Measurements from ENCODE around the gene SIGLEC5.

GRCh38 chr19:51573331-51573730, 56.9 kb downstream of the SIGLEC5 start:
- TF ChIP-seq CTCF (IDR thresholded peaks at IDR 0.05 in 8 of 11, conservative IDR thresholded peaks at IDR 0.05 in 3 of 11) (no peak), POLR2A (IDR thresholded peaks at IDR 0.05) (no peak)

All from spleen (tissue), 7 donors.